SW 1271 (cell line): ENCODE results near the gene HSD17B2.

ENCODE experiments used
- DNase-seq, 2 experiments: peaks; one replicate each; lab custom pipeline; 2025; lab: John Stamatoyannopoulos, UW

The HSD17B2 gene

DNA sequence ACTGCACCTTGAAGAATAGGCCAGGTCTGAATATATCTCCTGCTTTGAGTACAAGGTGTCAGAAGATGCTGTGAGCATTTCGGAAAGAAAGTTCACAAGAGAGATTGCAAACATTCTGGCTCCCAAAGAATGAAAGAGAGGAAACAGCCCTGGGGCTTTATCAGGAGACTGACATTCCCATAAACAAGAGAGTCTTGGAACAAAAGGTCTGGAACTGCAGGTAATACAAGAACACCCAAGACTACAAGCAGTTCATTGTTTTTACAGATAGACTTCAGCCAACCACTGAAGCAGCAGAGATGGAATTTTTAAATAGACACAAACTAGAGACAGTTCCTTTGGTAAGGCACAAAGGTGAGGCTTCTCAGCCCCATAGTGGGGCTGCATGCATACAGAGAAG, 14.4 kb downstream of the HSD17B2 start:
- DNase-seq = no peak

DNA sequence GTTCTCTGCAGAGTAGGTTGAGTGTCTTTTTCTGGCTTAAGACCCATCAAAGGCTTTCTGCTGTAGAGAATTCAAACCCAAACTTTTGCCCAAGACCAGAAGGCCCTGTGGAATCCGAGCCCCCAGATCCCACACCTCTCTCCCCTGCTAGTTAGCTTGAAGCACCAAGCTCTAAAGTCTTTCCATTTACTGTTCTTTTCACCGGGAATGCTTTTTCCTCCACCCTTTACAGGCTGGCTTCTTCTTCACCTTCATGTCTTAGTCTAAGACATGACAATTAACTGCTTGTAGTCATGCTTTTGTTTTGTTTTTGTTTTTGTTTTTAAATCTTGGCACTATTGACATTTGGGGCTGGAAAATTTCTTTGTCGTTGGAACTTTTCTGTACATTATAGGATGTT, 15.5 kb downstream of the HSD17B2 start:
- DNase-seq = no peak

DNA sequence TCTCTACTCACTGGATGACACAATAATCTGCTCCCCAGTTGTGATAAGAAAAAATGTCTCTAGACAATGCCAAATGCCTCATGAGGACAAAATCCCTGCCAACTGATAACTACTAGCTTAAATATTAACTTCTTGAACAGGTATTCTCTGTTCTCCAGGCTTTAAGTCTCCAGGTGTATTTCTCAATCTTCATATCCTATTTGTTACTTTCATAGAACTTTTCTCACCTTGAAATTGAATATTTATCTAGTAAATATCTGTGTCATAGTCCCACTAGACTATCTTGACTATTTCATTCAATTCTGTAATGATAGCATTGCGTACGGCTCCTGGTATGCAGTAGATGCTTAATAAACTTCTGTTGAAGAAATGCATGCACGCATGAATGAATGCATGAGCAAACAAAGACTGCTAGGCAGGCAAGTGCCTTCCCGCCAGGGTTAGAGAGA, 15.9 kb downstream of the HSD17B2 start:
- DNase-seq = no peak

DNA sequence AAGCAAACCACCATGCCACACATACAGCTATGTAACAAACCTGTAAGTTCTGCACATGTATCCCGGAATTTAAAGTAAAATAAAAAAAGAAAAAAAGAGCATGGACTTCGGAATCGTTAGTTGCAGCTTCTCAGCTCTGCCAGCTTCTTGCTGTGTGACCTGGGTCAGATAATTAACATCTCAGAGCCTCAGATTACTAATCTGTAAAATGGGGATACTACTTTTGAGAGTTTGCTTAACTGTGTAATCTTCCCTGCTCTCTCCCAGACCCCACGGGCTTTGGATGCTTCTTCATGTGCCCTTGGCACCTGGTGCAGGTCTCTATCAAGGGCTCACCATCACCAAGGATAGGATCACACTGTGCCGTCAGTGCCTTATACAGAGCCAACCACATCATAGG, 16.6 kb downstream of the HSD17B2 start:
- no peak for DNase-seq

- no peak for DNase-seq
Measured at GRCh38 chr16:82055117-82055516, 20.1 kb downstream of the HSD17B2 start.

DNA sequence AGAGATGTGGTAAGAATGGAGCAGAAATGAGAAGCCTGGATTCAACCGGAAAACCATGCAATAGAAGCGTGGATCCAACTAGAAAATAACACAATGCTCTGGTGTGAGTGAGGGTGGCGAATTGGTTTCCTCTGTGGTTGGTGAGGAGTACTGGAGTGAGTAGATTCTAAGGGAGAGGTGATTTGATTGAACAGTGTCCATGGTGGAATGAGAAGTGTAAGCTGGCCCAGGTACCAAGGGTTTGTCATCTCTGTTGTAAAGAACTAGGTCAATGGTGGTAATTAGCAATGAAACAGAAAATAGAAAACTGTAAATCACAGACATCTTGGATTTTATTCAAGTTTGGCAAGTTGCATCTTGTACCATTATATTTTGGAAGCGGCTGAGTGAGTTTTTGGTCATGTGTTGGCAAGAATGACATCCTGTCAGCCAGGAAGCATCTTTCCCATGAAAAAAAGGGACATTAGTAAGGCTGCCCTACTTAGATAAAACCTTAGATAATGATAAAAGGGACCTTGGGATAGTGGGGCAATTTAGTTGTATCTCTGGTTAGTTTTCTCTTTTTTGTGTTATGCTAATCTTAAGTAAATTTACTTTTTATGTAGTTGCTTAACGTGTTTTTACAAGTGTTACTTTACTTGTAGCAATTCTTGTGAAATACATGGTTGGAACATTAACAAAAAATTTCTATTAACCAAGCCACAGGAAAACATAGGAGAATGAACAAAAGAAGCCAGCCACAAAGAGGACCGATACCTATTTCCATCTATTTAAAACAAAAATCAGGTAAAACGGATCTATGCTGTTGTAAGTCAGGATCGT, 20.9 kb downstream of the HSD17B2 start:
- DNase-seq = no peak

GRCh38 chr16:82056550-82056896, 21.5 kb downstream of the HSD17B2 start:
- DNase-seq = no peak

- no peak for DNase-seq
Measured at GRCh38 chr16:82059161-82059982, 24.3 kb downstream of the HSD17B2 start.

DNA sequence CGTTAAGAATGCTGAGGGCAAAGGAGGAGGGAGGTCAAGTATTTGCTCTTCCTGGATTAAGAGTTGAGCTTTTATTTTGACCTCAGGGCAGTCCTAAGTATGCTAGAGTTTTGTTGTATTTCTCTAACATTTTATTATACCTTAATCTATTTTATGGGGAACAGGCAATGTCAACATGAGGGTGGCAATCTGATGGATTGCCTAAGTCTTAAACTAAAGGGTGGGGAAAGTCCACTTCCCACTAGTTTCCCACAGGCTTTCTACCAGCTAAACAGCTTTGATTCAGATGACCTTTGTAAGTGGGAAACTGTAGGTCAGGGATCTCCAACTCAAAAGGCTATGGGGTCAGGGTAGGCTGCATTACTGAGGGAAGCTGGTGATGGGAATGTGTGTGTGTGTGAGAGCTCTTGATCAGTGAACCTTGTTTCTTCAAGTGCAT, 24.9 kb downstream of the HSD17B2 start:
- DNase-seq = no peak

- no peak for DNase-seq
Measured at GRCh38 chr16:82061861-82062525, 26.9 kb downstream of the HSD17B2 start.

- DNase-seq = no peak
Measured at GRCh38 chr16:82062645-82063058, 27.6 kb downstream of the HSD17B2 start.

DNA sequence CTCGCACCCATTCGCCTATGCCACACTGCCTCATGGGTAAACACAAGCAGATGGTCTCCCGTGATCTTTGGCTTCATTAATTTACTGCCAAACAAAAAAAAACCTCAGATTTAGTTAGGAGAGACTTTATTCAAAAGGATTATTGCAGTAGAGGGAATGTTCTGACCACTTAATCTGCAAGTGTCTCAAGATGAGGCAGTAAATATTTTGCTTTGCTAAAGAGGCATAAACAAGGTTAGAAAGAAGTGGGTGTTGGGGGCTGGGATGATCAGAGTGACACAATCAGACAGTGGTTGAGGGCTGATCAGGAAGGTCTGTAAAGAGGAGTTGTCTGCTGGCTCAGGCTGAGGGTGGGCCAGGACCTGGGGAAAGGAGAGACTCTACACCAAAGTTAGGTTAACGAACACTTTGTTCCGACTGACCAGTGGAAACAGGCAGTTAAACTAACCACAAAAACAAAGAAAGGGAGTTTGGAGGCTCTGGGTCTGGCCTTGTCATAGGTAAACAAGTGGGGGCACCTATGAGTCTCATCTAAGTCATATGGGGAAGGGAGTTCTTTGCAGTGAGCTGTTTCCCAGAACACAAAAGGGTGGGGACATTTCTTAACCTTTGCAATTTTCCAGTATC, 28.5 kb downstream of the HSD17B2 start:
- no peak for DNase-seq

- no peak for DNase-seq
Measured at GRCh38 chr16:82067042-82067803, 32.2 kb downstream of the HSD17B2 start.

DNA sequence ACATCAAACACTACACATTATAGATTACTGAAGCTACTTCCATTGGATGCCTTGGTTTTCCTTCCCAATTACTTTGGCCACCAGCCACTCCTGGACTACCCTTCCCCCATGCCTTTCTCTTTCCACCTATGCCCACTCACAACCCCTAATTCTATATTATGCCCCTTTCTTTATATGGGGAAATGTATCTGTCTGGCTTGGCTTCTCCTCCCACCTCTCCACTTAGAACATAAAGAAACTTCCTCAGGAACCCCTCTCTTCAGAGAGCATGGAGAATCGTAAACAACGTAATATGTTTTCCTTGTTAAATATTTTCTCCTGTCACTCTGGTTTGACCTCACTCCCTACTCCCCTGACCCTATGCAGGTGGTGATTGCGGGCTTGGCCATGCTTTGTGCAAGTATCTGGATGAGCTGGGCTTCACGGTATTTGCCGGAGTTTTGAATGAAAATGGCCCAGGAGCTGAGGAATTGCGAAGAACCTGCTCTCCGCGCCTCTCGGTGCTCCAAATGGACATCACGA, 32.8 kb downstream of the HSD17B2 start:
- DNase-seq = no peak

DNA sequence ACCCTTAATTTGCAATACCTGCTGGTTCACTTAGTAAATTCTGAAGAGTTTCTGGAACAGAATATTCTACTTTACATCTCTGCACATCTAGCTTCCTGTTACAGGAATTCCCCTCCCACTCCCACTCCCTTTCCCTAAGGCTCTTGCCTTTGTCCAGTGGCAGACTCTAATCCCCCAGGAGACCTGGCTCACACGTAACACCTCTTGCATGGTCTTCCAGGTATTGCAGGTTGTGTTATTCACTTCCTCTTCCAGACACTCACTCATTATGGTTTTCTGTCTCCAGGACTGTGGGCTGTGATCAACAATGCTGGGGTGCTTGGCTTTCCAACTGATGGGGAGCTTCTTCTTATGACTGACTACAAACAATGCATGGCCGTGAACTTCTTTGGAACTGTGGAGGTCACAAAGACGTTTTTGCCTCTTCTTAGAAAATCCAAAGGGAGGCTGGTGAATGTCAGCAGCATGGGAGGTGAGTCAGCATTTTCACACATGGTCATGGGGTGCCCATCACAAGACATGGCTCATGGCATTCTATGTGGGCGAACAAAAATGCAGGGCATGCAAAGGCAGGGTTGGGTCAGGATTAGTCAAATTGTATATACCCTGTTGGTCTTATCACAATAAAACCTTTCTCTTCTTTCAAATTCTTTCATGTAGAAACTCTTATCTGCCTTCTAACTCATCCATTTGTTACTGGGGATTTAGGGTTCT, 35.8 kb downstream of the HSD17B2 start:
- DNase-seq = no peak

- DNase-seq = no peak
Measured at GRCh38 chr16:82071421-82071820, 36.4 kb downstream of the HSD17B2 start.

- DNase-seq = no peak
Measured at GRCh38 chr16:82072313-82072712, 37.3 kb downstream of the HSD17B2 start.

- DNase-seq = no peak
Measured at GRCh38 chr16:82074019-82074558, 39.0 kb downstream of the HSD17B2 start.

DNA sequence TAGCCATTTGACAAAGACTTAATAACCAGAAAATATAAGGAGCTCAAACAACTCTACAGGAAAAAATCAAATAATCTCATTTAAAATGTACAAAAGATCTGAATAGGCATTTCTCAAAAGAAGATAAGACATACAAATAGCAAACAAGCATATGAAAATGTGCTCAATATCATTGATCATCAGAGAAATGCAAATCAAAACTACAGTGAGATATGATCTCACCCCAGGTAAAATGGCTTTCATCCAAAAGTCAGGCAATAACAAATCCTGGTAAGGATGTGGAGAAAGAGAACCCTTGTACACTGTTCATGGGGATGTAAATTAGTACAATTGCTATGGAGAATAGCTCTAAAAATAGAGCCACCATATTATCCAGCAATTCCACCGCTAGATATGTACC, 43.1 kb downstream of the HSD17B2 start:
- no peak for DNase-seq

DNA sequence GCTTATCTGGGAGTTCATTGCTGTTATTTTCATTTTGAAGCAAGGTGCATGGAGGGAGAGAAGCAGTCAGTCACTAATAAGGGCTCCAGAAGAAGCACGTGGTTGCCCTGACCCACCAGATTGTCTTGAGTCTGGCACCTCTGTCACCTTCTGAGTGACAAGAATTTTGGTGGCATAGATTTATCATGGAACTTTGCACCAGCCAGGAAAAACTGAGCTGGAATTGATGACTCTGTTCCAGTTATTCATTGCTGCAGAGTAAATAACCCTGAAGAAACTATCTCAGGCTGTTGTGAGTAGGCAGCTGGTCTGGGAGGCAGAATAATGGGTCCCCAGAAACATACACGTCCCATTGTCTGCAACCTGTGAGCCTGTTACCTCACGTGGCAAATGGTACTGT, 44.8 kb downstream of the HSD17B2 start:
- no peak for DNase-seq
